Fibroblast of mammary gland (primary cell): ENCODE measurements around the gene FIBIN.
A peak's percentile ranks its signal among the peaks of the same experiment; 100 is the strongest.

Experiments
- DNase-seq: peaks from one replicate; pipeline ENCODE4 v3.0.0-alpha.2; 2010; ENCODE audit warnings: low read depth
- H3K4me3 ChIP-seq: 2 replicates; pipeline ENCODE4 v1.5.1; 2011; ENCODE audit warnings: low read depth, mild to moderate bottlenecking, low read length, moderate library complexity; ENCODE audit not compliant: control insufficient read depth
- TF ChIP-seq, protein P1 (sequence below): conservative IDR thresholded peaks from 2 replicates; pipeline ENCODE4 v1.5.1; 2011; ENCODE audit warnings: low read depth, low read length, inconsistent platforms; ENCODE audit not compliant: control insufficient read depth, insufficient read depth

Gene FIBIN

DNA sequence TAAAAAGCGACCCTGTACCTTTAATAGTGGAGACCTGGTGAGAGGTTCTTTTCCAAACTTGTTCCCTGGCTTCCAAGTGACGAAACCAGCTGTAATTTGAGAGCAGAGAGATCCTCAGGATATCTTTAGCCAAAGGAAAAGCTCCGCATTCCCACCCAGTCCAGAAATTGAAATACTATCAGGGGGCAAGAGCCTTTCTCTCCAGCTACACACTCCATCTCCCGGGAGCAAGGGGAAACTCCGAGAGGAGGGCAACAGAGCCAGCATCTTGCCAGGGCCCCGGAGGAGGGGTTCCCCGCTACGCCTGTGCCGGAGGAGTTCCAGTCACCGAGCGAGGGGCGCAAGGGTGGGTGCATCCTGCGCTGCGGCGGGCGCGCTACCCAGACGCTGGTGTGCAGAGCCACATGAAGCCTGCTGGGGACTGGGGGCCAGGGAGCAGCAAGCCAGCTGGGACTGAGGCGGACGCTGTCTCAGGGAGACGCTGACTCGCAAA, at the start of gene FIBIN:
FIBIN (plus strand) TSS at position 148 of the 493 bp plus-strand sequence. CDS start 415 bp downstream, outside the sequence.
- DNase-seq = peak; percentile 80
- TF ChIP-seq, protein P1, sequence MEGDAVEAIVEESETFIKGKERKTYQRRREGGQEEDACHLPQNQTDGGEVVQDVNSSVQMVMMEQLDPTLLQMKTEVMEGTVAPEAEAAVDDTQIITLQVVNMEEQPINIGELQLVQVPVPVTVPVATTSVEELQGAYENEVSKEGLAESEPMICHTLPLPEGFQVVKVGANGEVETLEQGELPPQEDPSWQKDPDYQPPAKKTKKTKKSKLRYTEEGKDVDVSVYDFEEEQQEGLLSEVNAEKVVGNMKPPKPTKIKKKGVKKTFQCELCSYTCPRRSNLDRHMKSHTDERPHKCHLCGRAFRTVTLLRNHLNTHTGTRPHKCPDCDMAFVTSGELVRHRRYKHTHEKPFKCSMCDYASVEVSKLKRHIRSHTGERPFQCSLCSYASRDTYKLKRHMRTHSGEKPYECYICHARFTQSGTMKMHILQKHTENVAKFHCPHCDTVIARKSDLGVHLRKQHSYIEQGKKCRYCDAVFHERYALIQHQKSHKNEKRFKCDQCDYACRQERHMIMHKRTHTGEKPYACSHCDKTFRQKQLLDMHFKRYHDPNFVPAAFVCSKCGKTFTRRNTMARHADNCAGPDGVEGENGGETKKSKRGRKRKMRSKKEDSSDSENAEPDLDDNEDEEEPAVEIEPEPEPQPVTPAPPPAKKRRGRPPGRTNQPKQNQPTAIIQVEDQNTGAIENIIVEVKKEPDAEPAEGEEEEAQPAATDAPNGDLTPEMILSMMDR = no peak
- H3K4me3 ChIP-seq = peak within 1 kb of the TSS; percentile 72

DNA sequence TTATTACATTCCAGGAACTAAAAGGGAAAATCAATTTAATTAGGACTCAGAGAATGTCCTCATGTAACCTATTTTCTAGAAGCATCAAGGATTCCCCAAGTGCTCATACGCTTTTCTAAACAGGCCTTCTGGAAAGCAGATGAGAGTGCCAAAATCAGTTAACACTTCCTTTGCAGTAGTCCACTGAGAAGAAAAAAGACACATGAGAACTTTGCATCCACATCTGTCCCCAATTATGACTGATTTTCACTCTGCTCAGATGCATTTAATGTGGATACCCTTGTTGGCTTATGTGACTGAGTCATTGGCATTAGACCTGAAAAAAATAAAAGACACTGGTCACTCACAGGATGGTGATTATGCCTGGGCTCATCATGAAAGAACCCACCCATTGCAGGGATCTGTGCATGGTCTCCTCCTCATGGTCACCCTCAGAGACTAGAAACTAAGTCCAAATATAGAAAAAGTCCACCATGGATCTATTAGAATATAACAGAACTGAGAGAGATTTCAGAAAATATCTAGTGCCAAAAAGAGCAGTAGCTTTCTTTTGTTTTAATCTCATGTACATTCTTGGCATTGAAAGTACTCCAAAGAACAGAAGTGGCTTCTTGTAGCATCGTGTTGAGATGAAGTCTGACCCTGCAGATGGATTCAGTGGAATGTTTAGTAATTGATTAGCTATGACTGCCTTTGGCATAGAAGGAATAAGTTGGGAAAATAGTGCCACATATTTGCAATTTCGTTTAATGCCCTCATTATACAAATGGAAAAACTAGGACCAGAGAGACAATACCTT, 48.8 kb upstream of the FIBIN start:
- DNase-seq = peak; percentile 97
- TF ChIP-seq, protein P1 = no peak
- H3K4me3 ChIP-seq = no peak overlapping the region

DNA sequence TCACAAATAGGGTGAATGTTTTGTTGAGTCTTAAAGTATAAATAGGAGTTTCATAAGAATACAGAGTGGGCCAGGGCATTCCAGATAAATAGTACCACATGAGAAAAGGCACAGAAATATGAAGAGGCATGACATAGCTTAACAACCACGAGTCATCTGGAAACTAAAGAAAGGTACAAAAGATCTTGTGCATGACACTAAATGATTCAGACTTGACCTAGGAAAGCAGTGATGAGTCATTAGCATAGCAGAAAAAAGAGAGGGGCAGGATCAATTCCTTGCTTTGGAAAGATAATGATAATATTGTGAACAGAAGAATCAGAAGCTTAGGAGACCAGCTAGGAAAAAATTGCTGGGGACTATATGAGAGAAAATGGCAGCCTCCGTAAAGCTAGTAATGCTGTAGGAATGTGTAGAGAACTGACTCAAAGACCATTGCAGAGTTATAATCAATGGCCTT, 47.6 kb upstream of the FIBIN start:
- TF ChIP-seq, protein P1 = no peak
- H3K4me3 ChIP-seq = no peak overlapping the region
- DNase-seq = peak; percentile 96

DNA sequence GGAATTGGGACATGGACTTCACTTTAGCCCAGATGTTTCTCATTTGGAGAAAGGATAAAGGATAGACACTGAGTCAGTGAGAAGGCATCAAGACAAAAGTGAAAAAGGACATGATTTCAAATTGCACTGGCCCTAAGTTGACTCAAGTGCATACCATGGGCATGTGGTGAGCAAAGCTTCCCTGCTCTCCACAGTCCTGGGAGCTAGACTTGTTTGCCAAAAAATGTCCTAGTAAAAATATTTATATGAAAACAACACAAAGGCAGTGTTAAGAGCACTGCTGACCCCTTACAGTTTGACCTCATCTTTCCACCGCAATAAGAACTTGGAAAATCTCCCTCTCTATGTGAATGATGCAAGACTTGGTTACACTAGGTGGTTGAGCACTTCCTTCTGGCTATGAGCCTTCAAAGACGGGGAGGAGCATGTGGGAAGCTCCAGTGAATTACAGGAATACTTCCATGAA, 46.5 kb upstream of the FIBIN start:
- DNase-seq = peak; percentile 100
- no peak overlapping the region for H3K4me3 ChIP-seq
- TF ChIP-seq, protein P1 = no peak

DNA sequence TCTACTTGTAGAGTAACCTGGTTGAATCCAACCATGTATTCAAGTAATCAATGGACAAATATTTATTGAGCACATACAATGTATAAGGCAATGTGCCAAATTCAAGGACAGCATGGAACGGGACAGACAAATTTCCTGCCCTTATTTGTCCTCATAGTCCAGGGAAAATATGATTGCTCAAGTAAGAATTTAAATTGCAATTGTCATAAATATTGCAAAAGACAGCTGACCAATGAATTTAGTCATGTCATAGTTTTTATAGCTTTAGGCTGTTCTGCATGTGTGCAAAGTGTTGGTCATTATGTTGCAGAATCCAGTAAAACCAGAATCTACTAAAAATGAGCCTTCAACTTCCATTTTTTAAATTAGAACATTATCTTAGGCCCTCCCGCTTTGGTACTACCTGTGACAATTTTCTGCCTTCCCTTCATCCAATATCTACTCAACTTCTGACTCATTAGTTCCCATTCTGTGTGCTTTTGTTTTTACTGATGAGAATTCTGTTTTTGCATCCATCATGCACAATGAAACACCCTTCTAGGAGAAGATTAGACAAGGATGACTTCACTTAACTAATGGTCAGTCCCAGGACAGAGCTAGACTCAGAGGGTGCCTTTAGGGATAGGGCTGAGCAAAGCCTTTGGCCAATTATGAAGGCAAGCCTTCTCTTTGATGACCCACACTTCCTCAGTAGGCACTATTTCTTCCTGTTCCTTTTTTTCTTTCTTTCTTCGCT, 45.8 kb upstream of the FIBIN start:
- peak; percentile 85 for DNase-seq
- TF ChIP-seq, protein P1 = no peak
- no peak overlapping the region for H3K4me3 ChIP-seq

DNA sequence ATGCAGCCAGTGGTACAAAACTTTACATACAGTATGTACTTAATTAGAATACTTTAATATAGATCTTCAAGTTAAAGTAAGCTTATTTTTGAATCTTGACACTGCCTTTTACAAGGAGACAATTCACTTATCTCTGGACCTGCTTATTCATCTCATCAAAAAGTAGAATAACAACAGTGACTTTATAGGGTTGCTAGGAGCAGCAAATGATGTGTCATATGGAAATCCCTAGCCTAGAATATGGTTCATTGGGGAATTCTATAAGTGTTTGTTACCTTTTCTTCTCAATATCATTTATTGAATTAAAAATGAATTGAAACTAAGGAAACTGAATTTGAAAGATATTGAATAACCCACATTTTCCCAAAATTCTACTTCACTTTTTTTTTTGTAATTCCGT, 45.0 kb upstream of the FIBIN start:
- TF ChIP-seq, protein P1 = no peak
- DNase-seq = peak; percentile 44
- H3K4me3 ChIP-seq = no peak overlapping the region
